GM23338 (cell line): Measurements from ENCODE around the gene UCP3. TPM values are rescaled to one million over a fixed set of nuclear protein-coding genes. Genes with fewer than 3 reads are reported as not detected.

ENCODE experiments used
- ATAC-seq: fragments of 200-7000 bp; cut with Tn5 transposase; 3 replicates; pipeline ENCODE4 v1.9.1; 2020
- DNase-seq: peaks from one replicate; pipeline ENCODE4 v3.0.0-alpha.2; 2015; ENCODE audit warnings: low spot score
- H2AFZ ChIP-seq: fragments of 200-600 bp; sonication (generic); 2 replicates; pipeline ENCODE4 v1.8.0; 2016; ENCODE audit warnings: antibody characterized with exemption, mild to moderate bottlenecking, moderate library complexity
- H3F3A ChIP-seq: fragments of 200-600 bp; sonication (generic); replicated peaks from 2 replicates; pipeline ENCODE4 v1.8.0; 2017; ENCODE audit warnings: antibody characterized with exemption, mixed run types, low read depth
- H3K27ac ChIP-seq: fragments of 200-600 bp; sonication (generic); 2 replicates; pipeline ENCODE4 v1.6.1; 2016; ENCODE audit warnings: low read depth
- H3K27me3 ChIP-seq: fragments of 200-600 bp; sonication (generic); 2 replicates; pipeline ENCODE4 v1.8.0; 2016; ENCODE audit warnings: mild to moderate bottlenecking, mixed run types, moderate library complexity; ENCODE audit not compliant: insufficient read depth
- H3K36me3 ChIP-seq: fragments of 200-600 bp; sonication (generic); 2 replicates; pipeline ENCODE4 v1.8.0; 2016; ENCODE audit warnings: mild to moderate bottlenecking; ENCODE audit not compliant: insufficient read depth
- H3K4me1 ChIP-seq: fragments of 200-600 bp; sonication (generic); 2 replicates; pipeline ENCODE4 v1.8.0; 2016; ENCODE audit warnings: mild to moderate bottlenecking, moderate library complexity; ENCODE audit not compliant: insufficient read depth
- H3K4me2 ChIP-seq: fragments of 200-600 bp; sonication (generic); 2 replicates; pipeline ENCODE4 v1.7.1; 2017; ENCODE audit warnings: mixed run types
- H3K4me3 ChIP-seq: fragments of 200-600 bp; sonication (generic); 2 replicates; pipeline ENCODE4 v1.6.1; 2016; ENCODE audit warnings: mixed run types
- H3K79me2 ChIP-seq: fragments of 200-600 bp; sonication (generic); replicated peaks from 2 replicates; pipeline ENCODE4 v1.8.0; 2017; ENCODE audit warnings: mild to moderate bottlenecking; ENCODE audit not compliant: insufficient read depth
- H3K9me2 ChIP-seq: fragments of 200-600 bp; sonication (generic); 2 replicates; pipeline ENCODE4 v1.8.0; 2017; ENCODE audit not compliant: insufficient read depth
- H4K20me1 ChIP-seq: fragments of 200-600 bp; sonication (generic); replicated peaks from 2 replicates; pipeline ENCODE4 v1.8.0; 2017; ENCODE audit warnings: mild to moderate bottlenecking; ENCODE audit not compliant: insufficient read depth
- H3K27ac Mint-ChIP-seq: 2 replicates; pipeline ENCODE4 v1.8.0; 2020; ENCODE audit warnings: inconsistent platforms, mild to moderate bottlenecking, moderate library complexity, mixed read lengths
- H3K27me3 Mint-ChIP-seq: 3 replicates; pipeline ENCODE4 v1.8.0; 2022; ENCODE audit warnings: low read depth, mild to moderate bottlenecking, moderate library complexity, mixed read lengths, inconsistent platforms; ENCODE audit not compliant: insufficient read depth, poor library complexity
- H3K36me3 Mint-ChIP-seq: 3 replicates; pipeline ENCODE4 v1.8.0; 2021; ENCODE audit warnings: low read depth, mild to moderate bottlenecking, inconsistent platforms, moderate library complexity, mixed read lengths
- H3K4me1 Mint-ChIP-seq: 3 replicates; pipeline ENCODE4 v1.8.0; 2020; ENCODE audit warnings: mild to moderate bottlenecking, inconsistent platforms, mixed read lengths
- H3K4me3 Mint-ChIP-seq: 3 replicates; pipeline ENCODE4 v1.8.0; 2021; ENCODE audit warnings: moderate library complexity, mild to moderate bottlenecking, inconsistent platforms, mixed read lengths
- H3K9me3 Mint-ChIP-seq: 3 replicates; pipeline ENCODE4 v1.8.0; 2020; ENCODE audit warnings: moderate library complexity, mild to moderate bottlenecking, inconsistent platforms, mixed read lengths
- CREB1 ChIP-seq: fragments of 250-450 bp; sonication (Bioruptor Pico); IDR thresholded peaks from 2 replicates; pipeline ENCODE4 v1.5.0; 2020; ENCODE audit warnings: low read depth, mild to moderate bottlenecking, moderate library complexity
- CTCF ChIP-seq, 2 experiments: fragments of 200-600 bp in 1 of 2; sonication (generic) in 1 of 2; conservative IDR thresholded peaks; 2 replicates each; pipeline versions ENCODE4 v1.5.1 to v1.6.1; 2016 to 2017; ENCODE audit warnings: antibody characterized with exemption in 2 of 2, low read depth in 2 of 2, mild to moderate bottlenecking in 2 of 2, moderate library complexity in 1 of 2
- ETS1 ChIP-seq: IDR thresholded peaks from 2 replicates; pipeline ENCODE4 v1.6.1; 2016; ENCODE audit warnings: antibody characterized with exemption
- EZH2 ChIP-seq: fragments of 200-600 bp; sonication (generic); IDR thresholded peaks from one replicate; pipeline ENCODE4 v1.8.0; 2017; ENCODE audit warnings: antibody characterized with exemption, mild to moderate bottlenecking, low read depth; ENCODE audit not compliant: unreplicated experiment
- EZH2phosphoT487 ChIP-seq: fragments of 200-600 bp; sonication (generic); IDR thresholded peaks from one replicate; pipeline ENCODE4 v1.8.1; 2018; ENCODE audit warnings: antibody characterized with exemption; ENCODE audit not compliant: unreplicated experiment
- JUNB ChIP-seq: IDR thresholded peaks from one replicate; pipeline ENCODE4 v1.6.1; 2016; ENCODE audit warnings: antibody characterized with exemption; ENCODE audit not compliant: unreplicated experiment
- NANOG ChIP-seq: IDR thresholded peaks from 2 replicates; pipeline ENCODE4 v1.6.1; 2016; ENCODE audit warnings: antibody characterized with exemption, borderline replicate concordance
- REST ChIP-seq: IDR thresholded peaks from one replicate; pipeline ENCODE4 v1.6.1; 2018; ENCODE audit warnings: antibody characterized with exemption; ENCODE audit not compliant: unreplicated experiment
- STAT1 ChIP-seq: IDR thresholded peaks from one replicate; pipeline ENCODE4 v1.6.1; 2016; ENCODE audit warnings: antibody characterized with exemption; ENCODE audit not compliant: unreplicated experiment
- ZNF331 ChIP-seq: fragments of 250-450 bp; sonication (Bioruptor Pico); IDR thresholded peaks from 2 replicates; pipeline ENCODE4 v1.5.0; 2020; ENCODE audit warnings: low read depth, mild to moderate bottlenecking, moderate library complexity
- ZNF462 ChIP-seq: fragments of 250-450 bp; sonication (Bioruptor Pico); IDR thresholded peaks from 2 replicates; pipeline ENCODE4 v1.5.0; 2020; ENCODE audit warnings: mild to moderate bottlenecking, moderate library complexity
- polyA plus RNA-seq: library from polyadenylated mRNA; unstranded; fragments of >200 nt; fragmentation: Nextera tagmentation; extraction: Ambion mirVana; gene quantifications from 2 replicates; pipeline ENCODE4 v1.2.1, GENCODE V29; 2016
- total RNA-seq: library from RNA; depleted of rRNA; stranded (reverse); fragments of >200 nt; shearing (Covaris generic); gene quantifications from 2 replicates; pipeline ENCODE4 v1.2.3, GENCODE V29; 2014

The UCP3 gene
- total and polyA plus RNA-seq, 2 experiments from 2014 or later = 0.21 to 0.40 TPM

- TF ChIP-seq ZNF462 (CRISPR knock-in tag) (no peak), JUNB (no peak), EZH2phosphoT487 (no peak)
Measured at GRCh38 chr11:74002832-74003231, 6.1 kb downstream of the UCP3 start (continued).

GRCh38 chr11:74001822-74002286 lies 7.0 kb downstream of the UCP3 start:
- H3K4me1 ChIP-seq = no peaks in the 10 kb centered on the region; the same call in 1 of the 2 replicates
- no peaks in the 10 kb centered on the region for H3K9me2 ChIP-seq
- peaks cover 13% of the 10 kb centered on the region; the same call in 2 of the 3 replicates for H3K4me1 Mint-ChIP-seq
- no peaks in the 10 kb centered on the region for H3K27me3 ChIP-seq
- H3K27ac Mint-ChIP-seq = no peak overlapping the region
- no peak overlapping the region for H3K4me2 ChIP-seq
- H3K36me3 ChIP-seq = no peaks in the 10 kb centered on the region
- no peak overlapping the region for H3K4me3 Mint-ChIP-seq
- no peak overlapping the region for H3K4me3 ChIP-seq
- H3K27ac ChIP-seq = no peak overlapping the region
- H4K20me1 ChIP-seq = no peaks in the 10 kb centered on the region
- no peaks in the 10 kb centered on the region for H3K9me3 Mint-ChIP-seq
- DNase-seq = no peak
- H2AFZ ChIP-seq = no peak overlapping the region
- no peaks in the 10 kb centered on the region for H3F3A ChIP-seq
- no peaks in the 10 kb centered on the region; the same call in 2 of the 3 replicates for H3K36me3 Mint-ChIP-seq
- H3K79me2 ChIP-seq = no peaks in the 10 kb centered on the region
- ATAC-seq = no peak
- peaks cover 4% of the 10 kb centered on the region for H3K27me3 Mint-ChIP-seq
- TF ChIP-seq EZH2 (no peak), ETS1 (no peak), CREB1 (CRISPR knock-in tag) (no peak), REST (no peak), NANOG (no peak), ZNF331 (no peak), STAT1 (no peak), CTCF (conservative IDR thresholded peaks at IDR 0.05; ENCODE audit: low read depth in 2 of 2) (no peak), EZH2phosphoT487 (no peak)
